ENCODE results near the gene SNX24. TPM values are rescaled to one million over a fixed set of nuclear protein-coding genes. Genes with fewer than 3 reads are reported as not detected.

SNX24 gene
- total RNA-seq, 1 experiment from 2014 or later: 13.9 TPM

GRCh38 chr5:122943050-122943698, 97.8 kb downstream of the SNX24 start:
- H3K27ac ChIP-seq (ENCODE audit: insufficient read length, low read depth, low read length): no peak overlapping the region
- no peak overlapping the region for H3K23ac ChIP-seq (ENCODE audit: insufficient read length, low read depth, low read length)
- H2AFZ ChIP-seq (ENCODE audit: low read length): no peak overlapping the region
- H2BK15ac ChIP-seq (ENCODE audit: low read depth, low read length): no peak overlapping the region
- no peak overlapping the region for H4K91ac ChIP-seq (ENCODE audit: insufficient read length, low read depth, low read length)
- no CpG with 5 or more reads among the region's 7 CpGs for WGBS (ENCODE audit: extremely low coverage, insufficient read length, low lambda C conversion rate)
- H4K8ac ChIP-seq (replicated peaks; ENCODE audit: insufficient read length, low read depth, low read length): no peak overlapping the region
- Mint-ChIP-seq H3K4me3 (no peak overlapping the region; a peak in 1 of 5 replicates), H3K27ac (peak overlapping the region in 2 of 3 experiments; percentile 2 to 13; a peak in 2 of 7 replicates), H3K9me3 (no peaks in the 10 kb centered on the region), H3K4me1 (peaks cover 14 to 21% of the 10 kb centered on the region in 2 experiments), H3K27me3 (ENCODE audit: low read depth) (no peaks in the 10 kb centered on the region), H3K36me3 (ENCODE audit: insufficient read depth in 1 of 3, low read depth in 3 of 3) (peaks cover 0 to 4% (median 2%) of the 10 kb centered on the region in 3 experiments; a peak in 1 of 7 replicates)
- no peak for DNase-seq
- no peaks in the 10 kb centered on the region for H4K20me1 ChIP-seq (ENCODE audit: control insufficient read depth, insufficient read depth, insufficient read length)
- H3K18ac ChIP-seq (ENCODE audit: insufficient read length, low read depth, low read length): no peak overlapping the region
- H3K4me2 ChIP-seq (ENCODE audit: insufficient read depth, insufficient read length, low read length): no peak overlapping the region
- no peak overlapping the region for H2BK20ac ChIP-seq (ENCODE audit: low read depth, low read length, poor library complexity, severe bottlenecking)
- H2BK5ac ChIP-seq (ENCODE audit: insufficient read length, low read length): no peak overlapping the region
- H3K27me3 ChIP-seq (ENCODE audit: insufficient read depth, low read length): no peaks in the 10 kb centered on the region
- H3K9ac ChIP-seq (ENCODE audit: extremely low read depth, insufficient read length, low read length): no peak overlapping the region
- no peak overlapping the region for H3K56ac ChIP-seq (ENCODE audit: insufficient read length, low read depth, low read length)
- no peaks in the 10 kb centered on the region for H3K79me1 ChIP-seq (ENCODE audit: insufficient read depth, low read depth, low read length, poor library complexity, severe bottlenecking)
- H2AK5ac ChIP-seq (ENCODE audit: insufficient read length, low read length): no peak overlapping the region
- no peaks in the 10 kb centered on the region for H3K23me2 ChIP-seq (ENCODE audit: insufficient read length, low read depth, low read length, poor library complexity, severe bottlenecking)
- no peak overlapping the region for H2BK120ac ChIP-seq (ENCODE audit: low read depth, low read length, poor library complexity, severe bottlenecking)
- no peak overlapping the region for H3K4ac ChIP-seq (ENCODE audit: low read depth, low read length)
- TF ChIP-seq, protein P1, sequence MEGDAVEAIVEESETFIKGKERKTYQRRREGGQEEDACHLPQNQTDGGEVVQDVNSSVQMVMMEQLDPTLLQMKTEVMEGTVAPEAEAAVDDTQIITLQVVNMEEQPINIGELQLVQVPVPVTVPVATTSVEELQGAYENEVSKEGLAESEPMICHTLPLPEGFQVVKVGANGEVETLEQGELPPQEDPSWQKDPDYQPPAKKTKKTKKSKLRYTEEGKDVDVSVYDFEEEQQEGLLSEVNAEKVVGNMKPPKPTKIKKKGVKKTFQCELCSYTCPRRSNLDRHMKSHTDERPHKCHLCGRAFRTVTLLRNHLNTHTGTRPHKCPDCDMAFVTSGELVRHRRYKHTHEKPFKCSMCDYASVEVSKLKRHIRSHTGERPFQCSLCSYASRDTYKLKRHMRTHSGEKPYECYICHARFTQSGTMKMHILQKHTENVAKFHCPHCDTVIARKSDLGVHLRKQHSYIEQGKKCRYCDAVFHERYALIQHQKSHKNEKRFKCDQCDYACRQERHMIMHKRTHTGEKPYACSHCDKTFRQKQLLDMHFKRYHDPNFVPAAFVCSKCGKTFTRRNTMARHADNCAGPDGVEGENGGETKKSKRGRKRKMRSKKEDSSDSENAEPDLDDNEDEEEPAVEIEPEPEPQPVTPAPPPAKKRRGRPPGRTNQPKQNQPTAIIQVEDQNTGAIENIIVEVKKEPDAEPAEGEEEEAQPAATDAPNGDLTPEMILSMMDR (conservative IDR thresholded peaks at IDR 0.05): no peak
- no peak overlapping the region for H3T11ph ChIP-seq (ENCODE audit: low read length)
- no peaks in the 10 kb centered on the region for H3K9me3 ChIP-seq (ENCODE audit: control insufficient read depth, low read depth, low read length)
- no peak overlapping the region for H4K5ac ChIP-seq (ENCODE audit: insufficient read length, low read depth, low read length)
- H3K14ac ChIP-seq (ENCODE audit: insufficient read depth, low read length): no peak overlapping the region
- no peak overlapping the region for H2BK12ac ChIP-seq (ENCODE audit: insufficient read length, low read depth, low read length)
- H3K79me2 ChIP-seq (ENCODE audit: insufficient read depth, low read length): no peaks in the 10 kb centered on the region
- no peaks in the 10 kb centered on the region for H3K4me1 ChIP-seq (ENCODE audit: insufficient read depth, low read length)
